ENCODE results near the gene KMT2C. TPM values are rescaled to one million over a fixed set of nuclear protein-coding genes. Genes with fewer than 3 reads are reported as not detected.

Gene KMT2C
- total RNA-seq, 1 experiment from 2014 or later: 45.4 TPM

GRCh38 chr7:152362128-152362926, 73.5 kb downstream of the KMT2C start:
- ChIA-PET CTCF (no interaction called here), POLR2A (no interaction called here)
- no peaks in the 10 kb centered on the region for H3K27me3 Mint-ChIP-seq (ENCODE audit: low read depth)
- TF ChIP-seq ZNF219 (CRISPR knock-in tag; IDR thresholded peaks at IDR 0.05; ENCODE audit: borderline replicate concordance) (no peak), CREM (CRISPR knock-in tag; IDR thresholded peaks at IDR 0.05) (no peak), FOXK1 (CRISPR knock-in tag; IDR thresholded peaks at IDR 0.05) (no peak), GRHL2 (CRISPR knock-in tag; IDR thresholded peaks at IDR 0.05; ENCODE audit: insufficient replicate concordance, severe bottlenecking) (no peak), ELF4 (CRISPR knock-in tag; IDR thresholded peaks at IDR 0.05; ENCODE audit: low read depth) (no peak), JUN (CRISPR knock-in tag; IDR thresholded peaks at IDR 0.05) (no peak), CTCF (IDR thresholded peaks at IDR 0.05) (no peak), MAX (CRISPR knock-in tag; IDR thresholded peaks at IDR 0.05) (no peak), SMAD3 (CRISPR knock-in tag; IDR thresholded peaks at IDR 0.05; ENCODE audit: borderline replicate concordance) (no peak), TEAD4 (CRISPR knock-in tag; IDR thresholded peaks at IDR 0.05) (no peak), ZNF138 (CRISPR knock-in tag; conservative IDR thresholded peaks at IDR 0.05) (no peak)
- TF ChIP-seq, protein P1, sequence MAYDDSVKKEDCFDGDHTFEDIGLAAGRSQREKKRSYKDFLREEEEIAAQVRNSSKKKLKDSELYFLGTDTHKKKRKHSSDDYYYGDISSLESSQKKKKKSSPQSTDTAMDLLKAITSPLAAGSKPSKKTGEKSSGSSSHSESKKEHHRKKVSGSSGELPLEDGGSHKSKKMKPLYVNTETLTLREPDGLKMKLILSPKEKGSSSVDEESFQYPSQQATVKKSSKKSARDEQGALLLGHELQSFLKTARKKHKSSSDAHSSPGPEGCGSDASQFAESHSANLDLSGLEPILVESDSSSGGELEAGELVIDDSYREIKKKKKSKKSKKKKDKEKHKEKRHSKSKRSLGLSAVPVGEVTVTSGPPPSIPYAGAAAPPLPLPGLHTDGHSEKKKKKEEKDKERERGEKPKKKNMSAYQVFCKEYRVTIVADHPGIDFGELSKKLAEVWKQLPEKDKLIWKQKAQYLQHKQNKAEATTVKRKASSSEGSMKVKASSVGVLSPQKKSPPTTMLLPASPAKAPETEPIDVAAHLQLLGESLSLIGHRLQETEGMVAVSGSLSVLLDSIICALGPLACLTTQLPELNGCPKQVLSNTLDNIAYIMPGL (CRISPR knock-in tag; IDR thresholded peaks at IDR 0.05): no peak
- TF ChIP-seq, protein P2, sequence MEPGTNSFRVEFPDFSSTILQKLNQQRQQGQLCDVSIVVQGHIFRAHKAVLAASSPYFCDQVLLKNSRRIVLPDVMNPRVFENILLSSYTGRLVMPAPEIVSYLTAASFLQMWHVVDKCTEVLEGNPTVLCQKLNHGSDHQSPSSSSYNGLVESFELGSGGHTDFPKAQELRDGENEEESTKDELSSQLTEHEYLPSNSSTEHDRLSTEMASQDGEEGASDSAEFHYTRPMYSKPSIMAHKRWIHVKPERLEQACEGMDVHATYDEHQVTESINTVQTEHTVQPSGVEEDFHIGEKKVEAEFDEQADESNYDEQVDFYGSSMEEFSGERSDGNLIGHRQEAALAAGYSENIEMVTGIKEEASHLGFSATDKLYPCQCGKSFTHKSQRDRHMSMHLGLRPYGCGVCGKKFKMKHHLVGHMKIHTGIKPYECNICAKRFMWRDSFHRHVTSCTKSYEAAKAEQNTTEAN (CRISPR knock-in tag; IDR thresholded peaks at IDR 0.05): no peak
- TF ChIP-seq, protein P3, sequence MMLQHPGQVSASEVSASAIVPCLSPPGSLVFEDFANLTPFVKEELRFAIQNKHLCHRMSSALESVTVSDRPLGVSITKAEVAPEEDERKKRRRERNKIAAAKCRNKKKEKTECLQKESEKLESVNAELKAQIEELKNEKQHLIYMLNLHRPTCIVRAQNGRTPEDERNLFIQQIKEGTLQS (CRISPR knock-in tag; conservative IDR thresholded peaks at IDR 0.05): no peak
- peaks cover 29% of the 10 kb centered on the region for H3K4me1 Mint-ChIP-seq
- H3K36me3 Mint-ChIP-seq: peaks cover 8% of the 10 kb centered on the region
- no peak for DNase-seq (ENCODE audit: low spot score)
- peaks cover 7% of the 10 kb centered on the region for H3K9me3 Mint-ChIP-seq
- ATAC-seq: no peak
- H3K27ac Mint-ChIP-seq: no peak overlapping the region
- H3K4me3 Mint-ChIP-seq: no peak overlapping the region

GRCh38 chr7:152355474-152356057, 80.2 kb downstream of the KMT2C start:
- Mint-ChIP-seq H3K4me1 (no peaks in the 10 kb centered on the region), H3K36me3 (peaks cover 43% of the 10 kb centered on the region), H3K4me3 (no peak overlapping the region), H3K27me3 (ENCODE audit: low read depth) (no peaks in the 10 kb centered on the region; the same call in 1 of the 2 replicates), H3K9me3 (peaks cover 19% of the 10 kb centered on the region), H3K27ac (peak overlapping the region; percentile 3; the same call in 1 of the 2 replicates)
- CTCF ChIA-PET: no interaction called here
- POLR2A ChIA-PET: no interaction called here
- DNase-seq (ENCODE audit: low spot score): no peak
- ATAC-seq: no peak
- TF ChIP-seq TCF7 (CRISPR knock-in tag; IDR thresholded peaks at IDR 0.05; ENCODE audit: low read depth) (no peak), FOXJ3 (CRISPR knock-in tag; IDR thresholded peaks at IDR 0.05; ENCODE audit: borderline replicate concordance) (no peak), ZNF425 (CRISPR knock-in tag; conservative IDR thresholded peaks at IDR 0.05) (no peak), CREM (CRISPR knock-in tag; IDR thresholded peaks at IDR 0.05) (no peak), MXD4 (CRISPR knock-in tag; IDR thresholded peaks at IDR 0.05; ENCODE audit: borderline replicate concordance) (no peak), ZNF219 (CRISPR knock-in tag; IDR thresholded peaks at IDR 0.05; ENCODE audit: borderline replicate concordance) (no peak), TEAD4 (CRISPR knock-in tag; IDR thresholded peaks at IDR 0.05) (no peak)
- TF ChIP-seq, protein P4, sequence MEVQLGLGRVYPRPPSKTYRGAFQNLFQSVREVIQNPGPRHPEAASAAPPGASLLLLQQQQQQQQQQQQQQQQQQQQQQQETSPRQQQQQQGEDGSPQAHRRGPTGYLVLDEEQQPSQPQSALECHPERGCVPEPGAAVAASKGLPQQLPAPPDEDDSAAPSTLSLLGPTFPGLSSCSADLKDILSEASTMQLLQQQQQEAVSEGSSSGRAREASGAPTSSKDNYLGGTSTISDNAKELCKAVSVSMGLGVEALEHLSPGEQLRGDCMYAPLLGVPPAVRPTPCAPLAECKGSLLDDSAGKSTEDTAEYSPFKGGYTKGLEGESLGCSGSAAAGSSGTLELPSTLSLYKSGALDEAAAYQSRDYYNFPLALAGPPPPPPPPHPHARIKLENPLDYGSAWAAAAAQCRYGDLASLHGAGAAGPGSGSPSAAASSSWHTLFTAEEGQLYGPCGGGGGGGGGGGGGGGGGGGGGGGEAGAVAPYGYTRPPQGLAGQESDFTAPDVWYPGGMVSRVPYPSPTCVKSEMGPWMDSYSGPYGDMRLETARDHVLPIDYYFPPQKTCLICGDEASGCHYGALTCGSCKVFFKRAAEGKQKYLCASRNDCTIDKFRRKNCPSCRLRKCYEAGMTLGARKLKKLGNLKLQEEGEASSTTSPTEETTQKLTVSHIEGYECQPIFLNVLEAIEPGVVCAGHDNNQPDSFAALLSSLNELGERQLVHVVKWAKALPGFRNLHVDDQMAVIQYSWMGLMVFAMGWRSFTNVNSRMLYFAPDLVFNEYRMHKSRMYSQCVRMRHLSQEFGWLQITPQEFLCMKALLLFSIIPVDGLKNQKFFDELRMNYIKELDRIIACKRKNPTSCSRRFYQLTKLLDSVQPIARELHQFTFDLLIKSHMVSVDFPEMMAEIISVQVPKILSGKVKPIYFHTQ (CRISPR knock-in tag; IDR thresholded peaks at IDR 0.05): no peak
- TF ChIP-seq, protein P5, sequence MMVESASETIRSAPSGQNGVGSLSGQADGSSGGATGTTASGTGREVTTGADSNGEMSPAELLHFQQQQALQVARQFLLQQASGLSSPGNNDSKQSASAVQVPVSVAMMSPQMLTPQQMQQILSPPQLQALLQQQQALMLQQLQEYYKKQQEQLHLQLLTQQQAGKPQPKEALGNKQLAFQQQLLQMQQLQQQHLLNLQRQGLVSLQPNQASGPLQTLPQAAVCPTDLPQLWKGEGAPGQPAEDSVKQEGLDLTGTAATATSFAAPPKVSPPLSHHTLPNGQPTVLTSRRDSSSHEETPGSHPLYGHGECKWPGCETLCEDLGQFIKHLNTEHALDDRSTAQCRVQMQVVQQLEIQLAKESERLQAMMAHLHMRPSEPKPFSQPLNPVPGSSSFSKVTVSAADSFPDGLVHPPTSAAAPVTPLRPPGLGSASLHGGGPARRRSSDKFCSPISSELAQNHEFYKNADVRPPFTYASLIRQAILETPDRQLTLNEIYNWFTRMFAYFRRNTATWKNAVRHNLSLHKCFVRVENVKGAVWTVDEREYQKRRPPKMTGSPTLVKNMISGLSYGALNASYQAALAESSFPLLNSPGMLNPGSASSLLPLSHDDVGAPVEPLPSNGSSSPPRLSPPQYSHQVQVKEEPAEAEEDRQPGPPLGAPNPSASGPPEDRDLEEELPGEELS (CRISPR knock-in tag; IDR thresholded peaks at IDR 0.05): no peak
